B cell (primary cell): Measurements from ENCODE around the gene KRTAP5-2. TPM values are rescaled to one million over a fixed set of nuclear protein-coding genes. Genes with fewer than 3 reads are reported as not detected.

Experiments used
- ATAC-seq: fragments of 200-7000 bp; cut with Tn5 transposase; one replicate; pipeline ENCODE4 v1.10.0; 2021; ENCODE audit warnings: low read depth, mild to moderate bottlenecking, moderate number of reproducible peaks, moderate library complexity
- CTCF ChIA-PET: fragments of 350-600 bp; sonication (Branson Sonifier 250); formaldehyde crosslinking; loops from one replicate; lab custom pipeline; 2021; ENCODE audit warnings: antibody characterized with exemption, inconsistent platforms; lab: Charles Lee
- POLR2A ChIA-PET: fragments of 350-600 bp; sonication (Branson Sonifier 250); formaldehyde crosslinking; loops from one replicate; lab custom pipeline; 2021; ENCODE audit warnings: antibody characterized with exemption; lab: Charles Lee
- DNase-seq: peaks from one replicate; pipeline ENCODE4 v3.0.0; 2013
- H2AFZ ChIP-seq: 2 replicates; pipeline ENCODE4 v1.6.1; 2012; ENCODE audit warnings: mild to moderate bottlenecking, low read depth, low read length; ENCODE audit not compliant: insufficient read depth, poor library complexity, severe bottlenecking
- H3K27ac ChIP-seq, 2 donors: 1 replicate in 1 of 2; 2 replicates in 1 of 2; pipeline ENCODE4 v1.5.1; 2012 to 2013; ENCODE audit warnings: low read length in 2 of 2, mild to moderate bottlenecking in 2 of 2, moderate library complexity in 1 of 2
- H3K27me3 ChIP-seq, 4 experiments: fragments of 200-600 bp in 1 of 4; sonication (generic) in 1 of 4; replicated peaks in 1 of 4; 1 replicate in 2 of 4; 2 replicates in 2 of 4; pipeline versions ENCODE4 v1.6.1 to v1.7.0; 2013 to 2016; ENCODE audit warnings: low read length in 3 of 4, mild to moderate bottlenecking in 2 of 4, mixed read lengths in 1 of 4, moderate library complexity in 1 of 4; ENCODE audit not compliant: insufficient read depth in 4 of 4, control insufficient read depth in 3 of 4; ENCODE audit errors: control extremely low read depth in 1 of 4
- H3K36me3 ChIP-seq, 2 experiments: replicated peaks in 1 of 2; 1 replicate in 1 of 2; 2 replicates in 1 of 2; pipeline versions ENCODE4 v1.6.1 to v1.7.1; 2013; ENCODE audit warnings: low read length in 1 of 2; ENCODE audit not compliant: insufficient read depth in 2 of 2, control insufficient read depth in 1 of 2; ENCODE audit errors: control extremely low read depth in 1 of 2, extremely low read depth in 1 of 2
- H3K4me1 ChIP-seq, 2 donors: fragments of 200-600 bp in 1 of 2; sonication (generic) in 1 of 2; 1 replicate in 1 of 2; 2 replicates in 1 of 2; pipeline versions ENCODE4 v1.5.1 to v1.6.1; 2013 to 2017; ENCODE audit warnings: low read length in 2 of 2; ENCODE audit not compliant: control insufficient read depth in 2 of 2, insufficient read depth in 2 of 2
- H3K4me2 ChIP-seq: replicated peaks from 2 replicates; pipeline ENCODE3; 2012; ENCODE audit warnings: mild to moderate bottlenecking, low read depth, low read length; ENCODE audit not compliant: poor library complexity, severe bottlenecking
- H3K4me3 ChIP-seq, 5 experiments: fragments of 200-600 bp in 1 of 5; sonication (generic) in 1 of 5; 1 replicate in 3 of 5; 2 replicates in 2 of 5; pipeline versions ENCODE4 v1.5.1 to v1.7.0; 2011 to 2016; ENCODE audit warnings: low read length in 4 of 5, mild to moderate bottlenecking in 4 of 5, low read depth in 2 of 5, control low read depth in 1 of 5, moderate library complexity in 1 of 5; ENCODE audit not compliant: insufficient read depth in 1 of 5; ENCODE audit errors: control extremely low read depth in 1 of 5, extremely low read depth in 1 of 5
- H3K79me2 ChIP-seq: fragments of 200-600 bp; sonication (generic); one replicate; pipeline ENCODE4 v1.6.0; 2016; ENCODE audit warnings: low read length; ENCODE audit not compliant: control insufficient read depth, insufficient read depth
- H3K9ac ChIP-seq: fragments of 200-600 bp; sonication (generic); 2 replicates; pipeline ENCODE4 v1.6.1; 2017; ENCODE audit warnings: mild to moderate bottlenecking, low read length, moderate library complexity
- H3K9me3 ChIP-seq, 3 donors: one replicate each; pipeline versions ENCODE4 v1.6.1 to v1.7.1; 2013; ENCODE audit warnings: low read length in 2 of 3; ENCODE audit not compliant: control insufficient read depth in 2 of 3, insufficient read depth in 1 of 3; ENCODE audit errors: control extremely low read depth in 1 of 3
- H4K20me1 ChIP-seq: 2 replicates; pipeline ENCODE4 v1.6.0; 2012; ENCODE audit warnings: mild to moderate bottlenecking, low read length; ENCODE audit not compliant: insufficient read depth, control insufficient read depth, poor library complexity, severe bottlenecking
- H3K27ac Mint-ChIP-seq: one replicate; pipeline ENCODE4 v1.8.0; 2021; ENCODE audit warnings: mixed read lengths
- H3K27me3 Mint-ChIP-seq: one replicate; pipeline ENCODE4 v1.8.0; 2021; ENCODE audit warnings: mixed read lengths
- H3K4me1 Mint-ChIP-seq: one replicate; pipeline ENCODE4 v1.8.0; 2021; ENCODE audit warnings: mixed read lengths
- H3K4me3 Mint-ChIP-seq: one replicate; pipeline ENCODE4 v1.8.0; 2021; ENCODE audit warnings: mixed read lengths
- H3K9me3 Mint-ChIP-seq: one replicate; pipeline ENCODE4 v1.8.0; 2022; ENCODE audit warnings: mixed read lengths; ENCODE audit not compliant: insufficient read depth
- CTCF ChIP-seq: fragments of 200-600 bp; IDR thresholded peaks from one replicate; pipeline ENCODE4 v1.8.0; 2022; ENCODE audit warnings: antibody characterized with exemption, mild to moderate bottlenecking
- EZH2 ChIP-seq: IDR thresholded peaks from 2 replicates; pipeline ENCODE4 v1.6.1; 2012; ENCODE audit warnings: borderline replicate concordance, low read depth, mild to moderate bottlenecking, moderate library complexity, low read length; ENCODE audit not compliant: insufficient read depth, poor library complexity, severe bottlenecking
- WGBS: methylation state at CpG from one replicate; pipeline ENCODE4 v1.1.5; 2013; ENCODE audit warnings: missing lambda C conversion rate; ENCODE audit not compliant: insufficient coverage; 5-methylcytosine and 5-hydroxymethylcytosine counted together
- intact Hi-C: fragments of 100-400 bp; cut with micrococcal nuclease; formaldehyde crosslinking; loops from one replicate; pipeline ENCODE4 v1.10.0; 2022
- polyA plus RNA-seq: library from polyadenylated mRNA; depleted of rRNA; stranded (reverse); fragments of >200 nt; gene quantifications from 2 replicates; pipeline ENCODE4 v1.2.3, GENCODE V29; 2012
- total RNA-seq, 2 donors: library from RNA; stranded (reverse); fragments of 120-200 nt in 1 of 2; gene quantifications; 1 replicate in 1 of 2; 2 replicates in 1 of 2; pipeline versions ENCODE4 v1.2.3 to v1.2.4, GENCODE V29; 2013 to 2022

KRTAP5-2 gene
- total and polyA plus RNA-seq, 2 donors (not counting 1 experiment from before 2014, with no cell fraction given) = 0.36 TPM; not detected in 1

DNA sequence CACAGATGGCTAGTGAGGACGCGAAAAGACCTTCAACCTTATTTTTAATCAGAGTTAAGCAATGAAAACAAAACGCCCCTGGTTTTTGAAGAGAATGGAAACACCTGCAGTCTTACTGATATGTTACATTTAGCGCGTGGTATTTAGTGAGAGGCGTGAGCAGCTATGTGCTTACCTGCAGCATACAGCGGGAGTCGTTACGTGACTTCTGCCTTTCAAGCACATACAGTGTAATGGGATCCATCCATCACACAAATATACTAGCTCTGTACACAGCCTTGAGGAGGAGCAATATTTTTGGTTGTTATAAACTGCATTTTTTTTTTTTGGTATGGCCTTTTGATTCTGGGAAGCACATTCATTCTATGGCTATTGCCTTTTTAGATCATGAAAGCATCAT, 5.5 kb downstream of the KRTAP5-2 start:
- DNase-seq = no peak
- Histone ChIP-seq H3K79me2 (no peaks in the 10 kb centered on the region), H2AFZ (no peak overlapping the region), H3K4me2 (no peak overlapping the region), H3K4me1 (peaks cover 8 to 22% of the 10 kb centered on the region in 2 donors), H3K36me3 (no peaks in the 10 kb centered on the region), H3K27ac (no peak overlapping the region), H4K20me1 (no peaks in the 10 kb centered on the region), H3K27me3 (peaks cover 0 to 21% (median 3%) of the 10 kb centered on the region in 4 experiments), H3K9ac (no peak overlapping the region), H3K4me3 (no peak overlapping the region), H3K9me3 (peaks cover 0 to 24% (median 0%) of the 10 kb centered on the region in 3 donors)
- ChIA-PET POLR2A (no interaction called here), CTCF (interaction anchor here (2.1 to 4.3 kb wide), 2 partner anchors 18 to 19 kb away, joined by 6 to 13 read pairs; no protein-coding TSS in a partner anchor)
- 92% methylated on average over 4 of the region's 9 CpGs for WGBS
- ATAC-seq = no peak
- Mint-ChIP-seq H3K27me3 (peaks cover 38% of the 10 kb centered on the region), H3K9me3 (no peaks in the 10 kb centered on the region), H3K4me3 (no peak overlapping the region), H3K4me1 (peaks cover 21% of the 10 kb centered on the region), H3K27ac (no peak overlapping the region)
- intact Hi-C loops = no loop called here
- no peak for TF ChIP-seq CTCF
- TF ChIP-seq EZH2 = no peak

DNA sequence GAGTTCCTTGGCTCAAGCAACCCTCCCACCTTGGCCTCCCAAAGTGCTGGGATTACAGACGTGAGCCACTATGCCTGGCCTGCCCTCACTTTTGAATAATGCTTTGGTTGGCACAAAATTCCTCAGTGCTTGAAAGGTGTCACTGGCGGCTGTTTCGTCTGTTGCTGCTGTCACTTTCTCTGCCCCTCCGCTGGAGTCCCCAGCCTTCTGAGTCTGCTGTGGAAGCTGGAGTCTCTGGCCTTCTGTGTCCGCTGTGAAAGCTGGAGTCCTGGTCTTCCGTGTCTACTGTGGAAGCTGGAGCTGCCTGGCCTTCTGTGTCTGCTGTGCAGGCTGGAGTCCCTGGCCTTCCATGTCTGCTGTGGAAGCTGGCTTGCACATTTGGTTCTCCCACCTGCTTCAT, 8.1 kb downstream of the KRTAP5-2 start:
- Mint-ChIP-seq H3K4me3 (peak overlapping the region; percentile 34), H3K27ac (no peak overlapping the region), H3K9me3 (no peaks in the 10 kb centered on the region), H3K27me3 (peaks cover 21% of the 10 kb centered on the region), H3K4me1 (peaks cover 19% of the 10 kb centered on the region)
- no peak for ATAC-seq
- Histone ChIP-seq H3K27ac (no peak overlapping the region), H3K9ac (no peak overlapping the region), H3K4me1 (peaks cover 8 to 27% of the 10 kb centered on the region in 2 donors), H3K4me2 (no peak overlapping the region), H3K36me3 (no peaks in the 10 kb centered on the region), H3K4me3 (no peak overlapping the region), H4K20me1 (no peaks in the 10 kb centered on the region), H3K79me2 (no peaks in the 10 kb centered on the region), H3K27me3 (peaks cover 0 to 12% (median 1%) of the 10 kb centered on the region in 4 experiments), H3K9me3 (peaks cover 0 to 24% (median 0%) of the 10 kb centered on the region in 3 donors), H2AFZ (no peak overlapping the region)
- intact Hi-C loops = no loop called here
- POLR2A ChIA-PET = no interaction called here
- no peak for DNase-seq
- 95% methylated on average over 6 of the region's 6 CpGs for WGBS
- no peak for TF ChIP-seq EZH2
- no peak for TF ChIP-seq CTCF
- CTCF ChIA-PET = interaction anchor here (2.8 kb wide), 1 partner anchor 15 kb away, joined by 18 read pairs; no protein-coding TSS in a partner anchor
